KMS-11 (cell line): Measurements from ENCODE around the gene GET4.
"Not testable (repeated sequence)": the region's sequence is repeated elsewhere in the genome, so short reads cannot be mapped to it uniquely, and the experiment has no call there.

Experiments used
- H2AFZ ChIP-seq: fragments of 200-600 bp; sonication (generic); 2 replicates; pipeline ENCODE4 v1.6.1; 2016; ENCODE audit warnings: antibody characterized with exemption, mixed run types, low read depth
- H3K27ac ChIP-seq: fragments of 200-600 bp; sonication (generic); 2 replicates; pipeline ENCODE4 v1.6.1; 2016; ENCODE audit warnings: mild to moderate bottlenecking, mixed run types
- H3K27me3 ChIP-seq: fragments of 200-600 bp; sonication (generic); 2 replicates; pipeline ENCODE4 v1.6.1; 2017; ENCODE audit warnings: mild to moderate bottlenecking, low read depth, mixed run types, moderate library complexity; ENCODE audit not compliant: insufficient read depth
- H3K36me3 ChIP-seq: fragments of 200-600 bp; sonication (generic); 2 replicates; pipeline ENCODE4 v1.6.1; 2017; ENCODE audit warnings: mild to moderate bottlenecking, mixed run types; ENCODE audit not compliant: insufficient read depth
- H3K4me1 ChIP-seq: fragments of 200-600 bp; sonication (generic); 2 replicates; pipeline ENCODE4 v1.6.1; 2016; ENCODE audit warnings: mild to moderate bottlenecking, low read depth, mixed run types; ENCODE audit not compliant: poor library complexity, severe bottlenecking
- H3K4me2 ChIP-seq: fragments of 200-600 bp; sonication (generic); 2 replicates; pipeline ENCODE4 v1.7.0; 2016; ENCODE audit warnings: mild to moderate bottlenecking, mixed run types
- H3K4me3 ChIP-seq: fragments of 200-600 bp; sonication (generic); IDR thresholded peaks from 2 replicates; pipeline ENCODE4 v1.6.1; 2017; ENCODE audit warnings: low read depth, low read length, mixed read lengths; ENCODE audit not compliant: insufficient read depth
- H3K79me2 ChIP-seq: fragments of 200-600 bp; sonication (generic); 2 replicates; pipeline ENCODE4 v1.6.1; 2016; ENCODE audit warnings: low read depth, mixed run types; ENCODE audit not compliant: insufficient read depth
- H3K9ac ChIP-seq: fragments of 200-600 bp; sonication (generic); 2 replicates; pipeline ENCODE4 v1.6.1; 2016; ENCODE audit warnings: mild to moderate bottlenecking, mixed run types
- H4K20me1 ChIP-seq: fragments of 200-600 bp; sonication (generic); 2 replicates; pipeline ENCODE4 v1.6.1; 2016; ENCODE audit warnings: mild to moderate bottlenecking, mixed run types; ENCODE audit not compliant: insufficient read depth
- TF ChIP-seq, protein P1 (sequence below): fragments of 200-600 bp; sonication (generic); conservative IDR thresholded peaks from 2 replicates; pipeline ENCODE4 v1.6.1; 2017; ENCODE audit warnings: low read depth, mild to moderate bottlenecking, antibody characterized with exemption, low read length, moderate library complexity, mixed read lengths

The GET4 gene

DNA sequence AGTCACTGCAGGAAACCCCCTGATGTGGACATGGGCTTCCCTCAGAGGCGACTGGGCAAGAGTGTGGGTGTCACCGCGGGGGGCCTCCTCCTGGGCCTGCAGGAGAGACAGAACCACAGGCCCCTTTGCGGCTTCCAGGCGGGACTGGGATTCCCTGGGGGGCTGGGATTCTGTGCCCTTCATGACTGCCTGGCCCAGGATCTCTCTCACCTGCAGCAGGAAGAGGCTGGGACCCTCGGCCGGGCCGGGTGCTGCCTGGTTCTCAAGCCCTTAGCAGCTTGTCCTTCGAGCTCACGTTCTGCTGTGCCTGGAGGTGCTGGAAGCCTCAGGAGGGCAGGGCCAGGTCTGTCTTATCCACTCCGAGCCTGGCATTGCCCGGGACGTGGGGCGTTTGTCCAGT, 32.3 kb upstream of the GET4 start:
- H3K9ac ChIP-seq = no peak overlapping the region
- H3K4me3 ChIP-seq = no peak overlapping the region
- H2AFZ ChIP-seq = no peak overlapping the region
- no peaks in the 10 kb centered on the region for H3K36me3 ChIP-seq
- TF ChIP-seq, protein P1, sequence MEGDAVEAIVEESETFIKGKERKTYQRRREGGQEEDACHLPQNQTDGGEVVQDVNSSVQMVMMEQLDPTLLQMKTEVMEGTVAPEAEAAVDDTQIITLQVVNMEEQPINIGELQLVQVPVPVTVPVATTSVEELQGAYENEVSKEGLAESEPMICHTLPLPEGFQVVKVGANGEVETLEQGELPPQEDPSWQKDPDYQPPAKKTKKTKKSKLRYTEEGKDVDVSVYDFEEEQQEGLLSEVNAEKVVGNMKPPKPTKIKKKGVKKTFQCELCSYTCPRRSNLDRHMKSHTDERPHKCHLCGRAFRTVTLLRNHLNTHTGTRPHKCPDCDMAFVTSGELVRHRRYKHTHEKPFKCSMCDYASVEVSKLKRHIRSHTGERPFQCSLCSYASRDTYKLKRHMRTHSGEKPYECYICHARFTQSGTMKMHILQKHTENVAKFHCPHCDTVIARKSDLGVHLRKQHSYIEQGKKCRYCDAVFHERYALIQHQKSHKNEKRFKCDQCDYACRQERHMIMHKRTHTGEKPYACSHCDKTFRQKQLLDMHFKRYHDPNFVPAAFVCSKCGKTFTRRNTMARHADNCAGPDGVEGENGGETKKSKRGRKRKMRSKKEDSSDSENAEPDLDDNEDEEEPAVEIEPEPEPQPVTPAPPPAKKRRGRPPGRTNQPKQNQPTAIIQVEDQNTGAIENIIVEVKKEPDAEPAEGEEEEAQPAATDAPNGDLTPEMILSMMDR = no peak
- H3K4me1 ChIP-seq = no peaks in the 10 kb centered on the region
- no peaks in the 10 kb centered on the region for H3K79me2 ChIP-seq
- H4K20me1 ChIP-seq = no peaks in the 10 kb centered on the region
- H3K27ac ChIP-seq = no peak overlapping the region
- H3K27me3 ChIP-seq = no peaks in the 10 kb centered on the region
- H3K4me2 ChIP-seq = no peak overlapping the region

DNA sequence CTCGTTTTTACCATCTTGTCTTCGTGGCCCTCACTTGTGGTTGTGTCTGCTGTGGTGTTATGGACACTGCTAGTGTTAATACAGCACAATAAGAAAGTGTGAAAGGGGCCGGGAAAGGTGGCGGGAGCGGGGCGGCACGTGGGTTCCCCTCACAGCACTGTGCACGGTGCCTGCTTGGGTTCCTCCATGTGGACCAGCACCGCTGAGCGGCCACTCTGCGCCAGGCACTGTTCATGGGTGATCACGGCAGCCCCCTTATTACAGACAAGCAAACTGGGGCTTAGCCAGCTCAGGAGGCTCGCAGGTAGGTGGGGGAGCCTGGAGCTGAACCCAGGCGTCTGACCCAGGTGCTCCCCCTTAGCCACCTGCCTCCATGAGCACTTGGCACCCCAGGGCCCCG, 31.8 kb upstream of the GET4 start:
- Histone ChIP-seq H3K36me3 (no peaks in the 10 kb centered on the region), H3K4me1 (no peaks in the 10 kb centered on the region), H4K20me1 (no peaks in the 10 kb centered on the region), H3K9ac (no peak overlapping the region), H3K4me2 (no peak overlapping the region), H3K27me3 (no peaks in the 10 kb centered on the region), H3K79me2 (no peaks in the 10 kb centered on the region), H3K4me3 (no peak overlapping the region), H3K27ac (no peak overlapping the region), H2AFZ (no peak overlapping the region)
- TF ChIP-seq, protein P1 = no peak

DNA sequence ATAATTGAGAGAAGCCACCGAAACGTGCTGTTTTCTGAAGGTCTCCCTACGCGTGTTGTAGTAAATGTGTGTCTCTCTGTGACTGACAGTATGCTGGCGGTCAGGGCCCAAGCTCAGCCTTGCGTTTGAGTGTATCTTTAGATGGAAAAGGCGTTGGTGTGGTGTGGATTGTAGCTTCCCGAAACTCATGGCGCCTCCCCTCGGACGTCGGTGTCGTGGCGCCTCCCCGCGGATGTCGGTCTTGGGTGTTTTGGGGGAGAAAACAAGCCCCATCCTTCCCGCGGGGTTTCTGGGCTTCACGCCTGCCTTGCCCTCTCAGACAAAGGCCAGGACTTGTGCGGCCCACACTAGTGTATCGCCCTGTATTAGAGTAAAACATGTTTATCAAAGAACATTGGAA, 31.3 kb upstream of the GET4 start:
- H3K9ac ChIP-seq = no peak overlapping the region
- H3K79me2 ChIP-seq = no peaks in the 10 kb centered on the region
- no peaks in the 10 kb centered on the region for H3K27me3 ChIP-seq
- no peak overlapping the region for H2AFZ ChIP-seq
- H3K4me3 ChIP-seq = no peak overlapping the region
- H3K36me3 ChIP-seq = no peaks in the 10 kb centered on the region
- no peaks in the 10 kb centered on the region for H3K4me1 ChIP-seq
- no peak overlapping the region for H3K4me2 ChIP-seq
- TF ChIP-seq, protein P1 = no peak
- H4K20me1 ChIP-seq = no peaks in the 10 kb centered on the region
- H3K27ac ChIP-seq = no peak overlapping the region

DNA sequence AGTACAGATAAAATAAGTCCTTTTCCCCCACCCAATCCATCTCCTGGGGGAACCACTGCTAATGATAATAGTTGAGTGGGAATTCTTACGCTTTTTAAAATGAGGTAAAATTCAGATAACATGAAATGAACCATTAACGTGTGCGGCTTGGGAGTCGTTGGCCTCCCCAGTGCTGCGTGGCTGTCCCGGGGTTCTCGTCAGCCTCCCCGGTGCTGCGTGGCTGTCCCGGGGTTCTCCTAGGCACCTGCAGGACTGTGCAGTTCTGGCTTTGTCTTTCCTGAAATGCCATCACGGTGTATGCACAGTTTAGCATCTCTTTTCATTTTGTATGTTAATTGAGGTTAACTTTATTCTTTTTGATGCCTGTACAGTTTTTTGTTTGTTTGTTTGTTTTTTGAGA, 30.6 kb upstream of the GET4 start:
- Histone ChIP-seq H2AFZ (no peak overlapping the region), H3K4me3 (no peak overlapping the region), H3K36me3 (no peaks in the 10 kb centered on the region), H3K79me2 (no peaks in the 10 kb centered on the region), H3K9ac (no peak overlapping the region), H3K4me2 (no peak overlapping the region), H4K20me1 (no peaks in the 10 kb centered on the region), H3K4me1 (no peaks in the 10 kb centered on the region), H3K27me3 (no peaks in the 10 kb centered on the region), H3K27ac (no peak overlapping the region)
- TF ChIP-seq, protein P1 = no peak

DNA sequence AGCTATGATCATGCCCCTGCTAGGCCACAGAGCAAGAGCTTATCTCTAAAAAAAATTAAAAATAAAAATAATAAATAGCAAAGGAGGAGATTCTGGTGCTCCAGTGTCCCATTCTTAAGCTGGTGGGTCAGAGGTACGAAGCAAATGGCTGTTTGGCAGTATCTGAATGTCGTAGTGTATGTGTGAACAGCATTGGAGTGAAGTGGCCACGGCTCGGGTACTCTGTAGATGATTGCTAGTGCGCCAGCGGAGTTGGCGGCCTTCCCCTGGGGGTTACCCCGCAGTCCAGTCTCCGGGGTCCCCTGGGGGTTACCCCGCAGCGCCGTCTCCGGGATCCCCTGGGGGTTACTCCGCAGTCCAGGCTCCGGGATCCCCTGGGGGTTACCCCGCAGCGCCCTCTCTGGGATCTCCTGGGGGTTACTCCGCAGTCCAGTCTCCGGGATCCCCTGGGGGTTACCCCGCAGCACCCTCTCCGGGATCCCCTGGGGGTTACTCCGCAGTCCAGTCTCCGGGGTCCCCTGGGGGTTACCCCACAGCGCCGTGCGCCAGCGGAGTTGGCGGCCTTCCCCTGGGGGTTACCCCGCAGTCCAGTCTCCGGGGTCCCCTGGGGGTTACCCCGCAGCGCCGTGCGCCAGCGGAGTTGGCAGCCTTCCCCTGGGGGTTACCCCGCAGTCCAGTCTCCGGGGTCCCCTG, 29.2 kb upstream of the GET4 start:
- H3K4me2 ChIP-seq, H3K36me3 ChIP-seq, H2AFZ ChIP-seq, H3K27me3 ChIP-seq, H3K9ac ChIP-seq, H3K4me3 ChIP-seq, H3K4me1 ChIP-seq, H3K79me2 ChIP-seq, H3K27ac ChIP-seq, H4K20me1 ChIP-seq: not testable (repeated sequence)

DNA sequence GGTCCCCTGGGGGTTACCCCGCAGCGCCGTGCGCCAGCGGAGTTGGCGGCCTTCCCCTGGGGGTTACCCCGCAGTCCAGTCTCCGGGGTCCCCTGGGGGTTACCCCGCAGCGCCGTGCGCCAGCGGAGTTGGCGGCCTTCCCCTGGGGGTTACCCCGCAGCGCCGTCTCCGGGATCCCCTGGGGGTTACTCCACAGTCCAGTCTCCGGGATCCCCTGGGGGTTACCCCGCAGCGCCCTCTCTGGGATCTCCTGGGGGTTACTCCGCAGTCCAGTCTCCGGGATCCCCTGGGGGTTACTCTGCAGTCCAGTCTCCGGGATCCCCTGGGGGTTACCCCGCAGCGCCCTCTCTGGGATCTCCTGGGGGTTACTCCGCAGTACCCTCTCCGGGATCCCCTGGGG, 28.6 kb upstream of the GET4 start:
- H3K4me1 ChIP-seq, H3K4me2 ChIP-seq, H3K4me3 ChIP-seq, H3K36me3 ChIP-seq, H4K20me1 ChIP-seq, H3K27me3 ChIP-seq, H3K27ac ChIP-seq, H2AFZ ChIP-seq, H3K9ac ChIP-seq, H3K79me2 ChIP-seq: not testable (repeated sequence)
